Measurements from ENCODE around the gene TMEM109.

The TMEM109 gene, protein sequence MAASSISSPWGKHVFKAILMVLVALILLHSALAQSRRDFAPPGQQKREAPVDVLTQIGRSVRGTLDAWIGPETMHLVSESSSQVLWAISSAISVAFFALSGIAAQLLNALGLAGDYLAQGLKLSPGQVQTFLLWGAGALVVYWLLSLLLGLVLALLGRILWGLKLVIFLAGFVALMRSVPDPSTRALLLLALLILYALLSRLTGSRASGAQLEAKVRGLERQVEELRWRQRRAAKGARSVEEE

DNA sequence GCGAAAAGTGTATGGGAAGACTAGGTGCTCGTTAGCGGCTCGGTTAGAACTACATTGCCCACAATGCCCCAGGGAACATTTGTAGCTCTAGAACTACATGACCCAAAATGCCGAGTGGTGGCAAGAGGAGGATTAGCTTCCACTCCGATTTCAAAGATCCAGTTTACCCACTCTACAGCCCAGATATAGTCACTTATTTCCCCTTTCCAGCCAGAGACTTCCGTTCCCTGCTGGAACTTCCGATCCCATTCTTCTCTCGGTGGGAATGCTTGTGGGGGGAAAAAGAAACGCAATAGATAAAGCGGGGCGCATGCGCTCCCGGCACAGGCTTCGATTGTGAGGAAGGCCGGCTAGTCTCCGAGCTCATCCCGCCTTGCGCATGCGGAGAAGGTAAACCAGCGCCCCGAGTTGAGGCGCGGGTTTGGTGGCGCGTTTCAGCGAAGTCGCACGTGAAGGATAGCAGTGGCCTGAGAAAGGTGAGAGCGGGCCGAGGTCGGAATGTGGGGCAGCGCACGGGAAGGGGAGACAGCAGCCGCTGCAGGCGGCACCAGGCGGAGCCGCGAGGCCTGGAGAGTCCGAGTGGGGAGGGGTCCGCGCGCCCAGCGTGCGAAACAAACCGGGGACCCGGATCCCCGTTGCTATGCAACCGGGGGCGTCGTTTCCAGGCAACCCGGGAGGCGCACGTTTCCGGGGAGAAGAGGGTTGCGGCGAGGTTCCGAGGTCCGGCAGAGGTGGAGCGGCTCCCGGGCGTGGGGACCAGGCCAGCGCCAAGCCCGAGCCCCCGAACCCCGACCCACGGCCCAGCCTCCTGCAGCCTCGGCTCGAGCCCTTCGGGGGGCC is at the start of gene TMEM109:
TSS of gene TMEM109 (plus strand) at position 366 of the 840 bp plus-strand sequence. CDS start 5,536 bp downstream, outside the sequence.
- peak; percentile 91 to 94 for DNase-seq

DNA sequence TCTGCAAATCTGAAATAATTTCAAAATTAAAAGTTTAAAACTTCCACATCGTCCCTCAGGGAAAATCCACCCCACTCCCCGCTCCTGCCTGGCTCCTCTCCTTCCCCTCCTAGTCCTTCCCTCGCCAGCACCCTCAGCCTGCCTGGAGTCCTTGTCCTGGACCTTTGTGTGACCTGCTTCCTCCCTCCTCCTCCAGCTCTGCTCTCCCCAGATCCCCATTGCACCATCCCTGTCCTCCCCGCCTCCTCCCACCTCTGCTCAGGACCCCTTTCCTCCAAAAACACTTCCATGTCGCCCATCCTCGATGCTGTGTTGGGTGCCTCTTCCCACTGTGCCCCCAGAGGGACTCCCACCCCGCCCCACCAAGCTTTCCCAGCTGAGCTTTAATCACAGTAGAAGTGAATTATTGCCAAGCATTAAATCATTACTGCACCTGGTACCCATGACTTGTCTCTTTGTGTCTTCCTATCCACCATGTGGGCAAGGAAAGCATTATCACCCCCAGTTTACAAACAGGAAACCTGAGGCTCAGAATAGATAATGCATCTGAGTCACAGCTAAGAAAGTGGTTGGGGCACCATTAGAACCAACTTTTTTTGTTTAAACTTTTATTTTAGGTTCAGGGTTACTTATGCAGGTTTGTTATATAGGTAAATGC is 49.0 kb upstream of the TMEM109 start:
- no peak for DNase-seq

DNA sequence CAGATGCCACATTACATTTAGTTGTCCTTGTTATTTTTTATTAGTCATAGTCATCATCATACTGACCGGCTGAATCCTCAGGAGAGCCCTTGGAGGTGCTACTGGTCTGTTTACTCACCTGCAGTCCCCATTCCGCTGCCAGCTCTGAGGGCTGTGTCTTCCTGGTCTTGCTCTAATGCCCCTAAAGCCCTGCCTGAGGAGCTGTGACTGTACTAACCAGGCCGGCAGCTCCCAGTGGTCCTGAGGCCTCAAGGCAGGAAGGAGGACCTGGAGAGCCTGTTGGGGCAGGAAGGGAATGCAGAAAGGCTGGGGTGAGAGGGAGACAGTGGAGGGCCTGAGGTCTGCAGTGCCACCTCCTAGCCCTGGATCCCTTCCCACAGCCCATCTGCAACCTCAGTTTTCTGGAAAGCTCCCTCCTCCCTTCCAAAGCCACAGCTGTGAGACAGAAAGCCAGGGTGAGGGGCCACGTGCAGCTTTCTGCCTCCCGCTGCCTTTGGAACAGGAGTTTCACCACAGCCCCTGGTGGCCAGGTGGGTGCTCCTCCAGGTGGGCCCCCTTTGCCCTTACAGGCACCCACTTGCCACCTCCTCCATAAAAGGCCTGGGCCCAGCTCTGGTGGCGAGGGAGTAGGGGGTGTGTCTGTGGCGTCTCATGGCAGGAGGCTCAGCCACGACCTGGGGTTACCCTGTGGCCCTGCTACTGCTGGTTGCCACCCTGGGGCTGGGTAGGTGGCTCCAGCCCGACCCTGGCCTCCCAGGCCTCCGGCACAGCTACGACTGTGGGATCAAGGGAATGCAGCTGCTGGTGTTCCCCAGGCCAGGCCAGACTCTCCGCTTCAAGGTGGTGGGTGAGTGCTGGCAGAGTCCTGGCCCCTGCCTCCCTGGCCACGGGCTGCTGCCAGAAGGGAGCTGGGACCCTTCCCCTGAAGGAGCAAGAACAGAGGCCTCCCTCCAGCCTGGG is 46.8 kb upstream of the TMEM109 start, which contains the start of gene ZP1:
TSS of gene ZP1 (plus strand) at position 632 of the 960 bp plus-strand sequence. CDS start at position 652, 20 bp downstream.
- DNase-seq = no peak

DNA sequence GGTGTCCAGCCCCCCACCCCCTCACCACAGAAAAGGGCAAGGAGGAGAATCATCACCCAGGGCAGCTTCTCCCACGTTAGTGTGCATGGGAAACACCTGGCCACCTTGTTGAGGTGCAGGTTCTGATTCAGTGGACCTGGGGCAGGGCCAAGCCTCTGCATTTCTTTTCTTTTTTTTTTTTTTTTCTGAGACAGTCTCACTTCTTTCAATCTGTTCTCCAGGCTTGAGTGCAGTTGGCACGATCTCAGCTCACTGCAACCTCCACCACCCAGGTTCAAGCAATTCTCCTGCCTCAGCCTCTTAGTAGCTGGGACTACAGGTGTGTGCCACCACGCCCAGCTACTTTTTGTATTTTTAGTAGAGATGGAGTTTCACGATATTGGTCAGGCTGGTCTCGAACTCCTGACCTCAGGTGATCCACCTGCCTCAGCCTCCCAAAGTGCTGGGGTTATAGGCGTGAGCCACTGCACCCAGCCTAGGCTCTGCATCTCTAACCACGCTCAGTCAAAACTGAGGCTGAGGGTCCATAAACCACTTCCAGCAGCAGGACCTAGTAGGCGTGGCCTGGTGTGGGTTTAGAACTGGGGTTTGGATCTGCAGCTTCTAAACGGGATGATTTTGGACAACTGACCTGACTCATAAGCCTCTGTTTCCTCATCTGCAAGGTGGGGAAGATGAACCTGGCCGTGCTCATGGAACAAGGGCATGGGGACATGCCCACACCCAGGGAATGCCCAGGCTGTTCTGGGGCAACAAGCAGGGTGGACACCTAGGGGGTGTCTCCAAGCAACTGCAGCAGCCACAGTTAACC is 45.9 kb upstream of the TMEM109 start:
- no peak for DNase-seq

DNA sequence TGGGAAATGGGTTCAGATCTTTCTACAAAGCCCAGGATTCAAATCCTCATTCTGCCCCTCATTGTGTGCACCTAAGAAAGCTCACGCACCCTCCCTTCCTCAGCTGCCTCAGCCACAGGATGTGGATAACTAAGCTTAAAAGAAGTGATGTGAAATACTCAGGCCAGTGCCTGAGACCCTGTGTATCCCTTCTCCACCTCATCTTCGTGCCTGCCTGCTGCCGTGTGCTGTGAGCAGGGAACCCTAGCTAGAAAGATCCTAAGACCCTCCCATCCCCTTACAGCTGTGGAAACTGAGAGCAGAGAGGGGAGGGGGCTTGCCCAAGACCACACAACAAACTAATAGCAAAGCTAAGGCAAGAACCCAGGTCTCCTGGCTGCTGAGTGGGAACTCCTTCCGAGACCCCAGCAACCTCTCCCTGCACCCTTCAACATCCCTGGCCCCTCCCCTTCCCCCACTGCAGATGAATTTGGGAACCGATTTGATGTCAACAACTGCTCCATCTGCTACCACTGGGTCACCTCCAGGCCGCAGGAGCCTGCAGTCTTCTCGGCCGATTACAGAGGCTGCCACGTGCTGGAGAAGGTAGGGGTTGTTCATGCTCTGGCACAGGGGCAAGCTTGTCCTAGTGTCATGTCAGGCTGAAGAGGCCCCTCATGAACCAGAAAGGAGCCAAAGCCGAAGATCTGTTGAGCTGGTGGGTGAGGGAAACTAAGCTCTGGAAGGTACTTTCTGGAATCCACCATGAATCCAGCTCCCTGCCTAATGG is 45.1 kb upstream of the TMEM109 start:
- DNase-seq = no peak

DNA sequence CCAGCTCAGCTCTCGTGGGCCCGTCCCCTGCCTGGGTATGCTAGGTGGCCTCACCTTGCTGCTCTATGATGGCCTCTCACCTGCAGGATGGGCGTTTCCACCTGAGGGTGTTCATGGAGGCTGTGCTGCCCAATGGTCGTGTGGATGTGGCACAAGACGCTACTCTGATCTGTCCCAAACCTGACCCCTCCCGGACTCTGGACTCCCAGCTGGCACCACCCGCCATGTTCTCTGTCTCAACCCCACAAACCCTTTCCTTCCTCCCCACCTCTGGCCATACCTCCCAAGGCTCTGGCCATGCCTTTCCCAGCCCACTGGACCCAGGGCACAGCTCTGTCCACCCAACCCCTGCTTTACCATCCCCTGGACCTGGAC is 44.5 kb upstream of the TMEM109 start:
- DNase-seq = no peak

DNA sequence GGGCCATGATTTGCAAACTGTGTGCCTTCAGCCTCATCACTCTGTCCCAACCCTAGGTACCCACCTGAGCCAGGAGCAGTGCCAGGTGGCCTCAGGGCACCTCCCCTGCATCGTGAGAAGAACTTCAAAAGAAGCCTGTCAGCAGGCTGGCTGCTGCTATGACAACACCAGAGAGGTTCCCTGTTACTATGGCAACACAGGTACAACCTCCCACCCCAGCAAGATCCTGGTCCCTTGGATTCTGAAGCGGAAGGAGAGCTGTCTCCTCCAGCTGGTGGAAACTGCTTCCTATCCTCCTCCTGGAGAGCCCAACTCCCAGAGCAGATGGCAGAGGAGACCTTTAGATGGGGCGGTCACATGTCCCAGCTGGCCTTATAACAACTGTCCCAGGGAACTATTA is 43.7 kb upstream of the TMEM109 start:
- no peak for DNase-seq

DNA sequence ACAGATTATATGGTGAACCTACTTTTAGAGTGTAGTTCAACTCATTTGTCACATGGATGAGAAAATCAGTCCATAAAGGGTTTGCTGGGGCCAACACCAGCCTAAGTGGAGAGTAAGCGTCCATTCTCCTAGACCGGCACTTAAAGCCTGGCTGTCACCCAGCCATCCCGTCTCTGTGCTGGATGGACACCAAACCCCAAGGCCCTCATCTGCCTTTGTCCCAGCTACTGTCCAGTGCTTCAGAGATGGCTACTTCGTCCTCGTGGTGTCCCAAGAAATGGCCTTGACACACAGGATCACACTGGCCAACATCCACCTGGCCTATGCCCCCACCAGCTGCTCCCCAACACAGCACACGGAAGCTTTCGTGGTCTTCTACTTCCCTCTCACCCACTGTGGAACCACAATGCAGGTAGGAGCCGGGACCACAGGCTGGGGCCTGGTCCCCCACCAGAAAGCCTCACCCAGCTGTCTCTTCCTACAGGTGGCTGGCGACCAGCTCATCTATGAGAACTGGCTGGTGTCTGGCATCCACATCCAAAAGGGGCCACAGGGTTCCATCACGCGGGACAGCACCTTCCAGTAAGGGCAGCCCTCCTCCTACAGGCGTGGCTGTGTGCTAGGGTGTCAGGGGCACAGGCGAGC is 43.1 kb upstream of the TMEM109 start:
- DNase-seq = no peak

DNA sequence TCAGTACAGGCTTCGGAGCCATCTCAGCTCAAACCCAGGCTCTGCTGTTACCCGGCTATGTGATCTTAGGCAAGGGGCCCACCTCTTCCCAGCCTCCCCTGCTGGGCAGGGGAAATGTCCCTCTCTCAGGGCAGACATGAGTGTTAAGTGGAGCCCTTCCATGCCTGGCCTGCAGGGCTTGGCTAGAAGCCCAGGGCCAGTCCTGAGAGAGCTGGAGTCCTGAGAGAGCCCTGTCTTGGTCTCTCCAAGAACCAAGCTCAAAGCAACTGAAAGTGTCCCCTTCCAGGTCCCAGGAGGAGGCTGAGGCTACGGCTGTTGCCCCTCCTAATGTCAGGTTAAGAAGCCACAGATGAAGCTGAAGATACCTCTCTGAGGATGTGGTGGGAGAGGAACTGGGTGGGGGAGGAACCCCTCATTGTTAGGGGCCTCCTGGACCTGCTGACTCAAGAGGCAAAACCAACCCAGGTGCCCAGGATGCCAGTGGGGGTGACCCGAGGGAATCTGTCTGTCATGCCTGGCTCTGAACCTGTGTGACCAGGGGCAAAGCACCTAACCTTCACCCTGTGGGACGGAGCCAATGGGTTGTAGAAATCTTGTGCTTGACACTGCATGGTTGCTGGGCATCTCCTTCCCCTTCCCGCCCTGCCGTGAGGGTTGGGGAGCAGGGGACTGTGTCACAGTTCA is 42.4 kb upstream of the TMEM109 start:
- DNase-seq = peak in 1 of 2 experiments; percentile 22

DNA sequence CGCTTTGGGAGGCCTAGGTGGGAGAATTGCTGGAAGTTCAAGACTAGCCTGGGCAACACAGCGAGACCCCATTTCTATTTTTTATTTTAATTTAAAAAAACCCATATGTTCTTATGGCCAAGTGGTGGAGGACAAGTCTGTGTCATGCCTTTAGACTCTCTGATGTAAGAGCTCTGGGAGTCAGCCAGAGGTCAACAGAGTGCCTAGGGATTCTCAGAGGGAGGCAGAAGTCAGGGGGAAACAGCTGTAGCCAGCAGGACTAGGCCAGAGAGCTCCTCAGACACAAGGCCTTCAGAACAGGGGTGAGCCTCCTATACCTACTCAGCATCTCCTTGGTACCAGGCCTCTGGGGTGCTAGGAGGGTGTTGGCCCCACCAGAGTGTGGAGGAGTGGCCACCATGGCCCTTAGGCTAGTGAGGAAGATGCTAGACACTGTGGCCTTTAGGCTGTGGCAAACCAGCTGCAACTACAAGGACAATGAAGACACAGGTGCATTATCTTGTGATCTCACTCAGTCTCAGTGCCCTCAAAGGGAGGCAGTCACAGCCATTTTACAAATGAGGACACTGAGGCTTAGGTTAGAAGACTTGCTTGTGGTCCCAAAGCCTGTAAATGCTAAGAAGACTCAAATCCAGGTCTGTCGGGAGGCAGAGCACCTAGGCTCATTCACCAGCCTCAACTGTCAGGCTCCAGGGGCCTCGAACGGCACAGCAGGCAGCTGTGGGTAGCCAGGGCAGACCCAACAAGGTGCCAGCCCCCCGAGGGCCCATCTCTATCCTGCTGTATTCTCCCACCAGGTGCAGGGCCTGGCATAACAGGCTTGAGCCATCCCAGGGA is 41.6 kb upstream of the TMEM109 start:
- peak in 1 of 2 experiments; percentile 17 for DNase-seq

DNA sequence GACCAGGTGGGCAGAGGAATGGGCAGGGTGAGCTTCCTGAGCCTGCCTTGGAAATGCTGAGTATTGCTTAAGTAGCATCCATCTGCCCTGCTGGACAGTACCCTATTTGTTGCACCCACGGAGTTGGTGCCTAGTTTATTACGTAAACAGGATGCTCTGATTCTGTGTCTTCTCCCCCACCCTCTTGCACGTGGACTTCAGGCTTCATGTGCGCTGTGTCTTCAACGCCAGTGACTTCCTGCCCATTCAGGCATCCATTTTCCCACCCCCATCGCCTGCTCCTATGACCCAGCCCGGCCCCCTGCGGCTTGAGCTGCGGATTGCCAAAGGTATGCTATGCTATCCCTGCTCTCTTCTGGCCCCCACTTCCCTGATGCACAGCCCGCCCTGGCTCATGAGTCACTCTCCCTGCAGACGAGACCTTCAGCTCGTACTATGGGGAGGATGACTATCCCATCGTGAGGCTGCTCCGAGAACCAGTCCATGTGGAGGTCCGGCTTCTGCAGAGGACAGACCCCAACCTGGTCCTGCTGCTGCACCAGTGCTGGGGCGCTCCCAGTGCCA is 40.9 kb upstream of the TMEM109 start:
- peak in 1 of 2 experiments; percentile 22 for DNase-seq

DNA sequence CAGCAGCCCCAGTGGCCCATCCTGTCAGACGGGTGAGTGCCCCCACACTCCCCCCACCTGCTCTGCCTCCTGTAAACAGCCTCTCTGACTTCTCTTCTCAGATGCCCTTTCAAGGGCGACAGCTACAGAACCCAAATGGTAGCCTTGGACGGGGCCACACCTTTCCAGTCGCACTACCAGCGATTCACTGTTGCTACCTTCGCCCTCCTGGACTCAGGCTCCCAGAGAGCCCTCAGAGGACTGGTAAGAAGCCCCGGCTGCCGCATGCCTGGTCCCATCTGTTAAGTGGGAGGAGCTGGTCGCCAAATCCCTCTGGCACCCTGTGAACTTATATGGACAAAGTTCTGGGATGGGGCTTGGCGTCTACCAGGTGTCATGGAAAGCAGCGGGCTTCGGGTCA is 40.4 kb upstream of the TMEM109 start:
- DNase-seq = peak in 1 of 2 experiments; percentile 13

DNA sequence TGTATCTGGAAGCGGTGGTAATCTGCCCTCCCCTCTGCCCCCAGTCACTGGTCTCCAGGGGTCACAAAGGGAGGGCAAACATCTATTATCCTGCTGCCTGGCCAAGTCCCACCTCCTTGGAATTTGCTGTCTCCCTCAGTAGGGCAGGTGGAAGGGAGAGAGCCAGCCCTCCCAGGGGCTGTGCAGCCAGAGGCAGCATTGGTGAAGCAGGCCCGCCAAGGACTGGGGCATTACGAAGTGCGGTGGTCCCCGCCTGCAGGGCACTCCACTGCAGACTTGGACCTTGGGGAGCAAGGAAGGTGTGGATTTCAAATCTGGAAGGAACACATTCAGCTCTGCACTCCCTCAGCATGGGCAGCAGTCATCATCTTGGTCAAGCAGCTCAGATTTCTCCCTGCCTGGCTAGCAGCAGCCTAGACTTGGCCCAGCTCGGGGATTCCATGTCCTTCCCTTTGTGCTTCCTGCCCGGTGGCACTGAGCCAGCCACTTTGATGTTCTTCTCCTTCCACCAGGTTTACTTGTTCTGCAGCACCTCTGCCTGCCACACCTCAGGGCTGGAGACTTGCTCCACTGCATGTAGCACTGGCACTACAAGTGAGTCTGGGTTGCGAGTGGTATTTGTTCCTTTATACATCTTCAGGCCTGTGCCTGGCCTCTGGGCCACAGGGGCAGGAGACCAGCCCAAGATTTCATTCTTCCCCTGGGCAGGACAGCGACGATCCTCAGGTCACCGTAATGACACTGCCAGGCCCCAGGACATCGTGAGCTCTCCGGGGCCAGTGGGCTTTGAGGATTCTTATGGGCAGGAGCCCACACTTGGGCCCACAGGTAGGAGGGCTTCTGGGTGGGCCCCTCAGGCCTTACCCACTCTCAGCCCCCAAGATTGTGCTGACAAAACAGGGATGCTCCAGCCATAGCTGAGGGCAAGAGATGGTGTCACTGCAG is 39.3 kb upstream of the TMEM109 start:
- DNase-seq = peak in 1 of 2 experiments; percentile 11

DNA sequence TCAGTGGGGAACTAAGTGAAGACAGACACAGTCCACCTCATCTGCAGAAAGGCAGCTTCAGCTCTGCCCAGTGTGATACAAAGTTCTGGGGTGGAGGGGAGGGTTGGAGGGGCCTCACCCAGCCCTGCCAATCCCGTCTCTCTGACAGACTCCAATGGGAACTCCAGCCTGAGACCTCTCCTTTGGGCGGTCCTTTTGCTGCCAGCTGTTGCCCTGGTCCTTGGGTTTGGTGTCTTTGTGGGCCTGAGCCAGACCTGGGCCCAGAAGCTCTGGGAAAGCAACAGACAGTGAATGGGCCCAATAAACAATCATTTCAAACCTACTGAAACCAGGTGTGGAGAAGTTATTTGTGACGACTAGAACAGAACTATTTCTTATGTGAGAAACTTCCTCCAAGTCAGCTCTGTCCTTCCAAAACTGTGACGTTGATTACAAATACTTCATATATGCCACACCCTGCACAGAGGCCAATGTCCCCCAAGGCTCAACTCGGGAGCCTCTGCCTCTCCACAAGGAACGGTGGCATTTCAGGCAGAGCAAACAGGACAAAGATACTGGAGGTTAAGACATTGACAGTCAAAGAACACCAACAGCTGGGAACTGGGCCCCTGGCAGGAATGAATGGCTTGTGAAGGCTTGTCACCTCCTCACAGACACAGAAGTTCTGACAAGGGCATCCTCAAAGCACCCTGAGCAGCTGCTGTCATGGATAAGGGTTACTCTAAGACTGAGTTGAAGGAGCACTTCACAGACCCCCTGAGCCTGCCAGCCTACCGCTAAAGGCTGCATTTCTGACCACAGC is 38.4 kb upstream of the TMEM109 start:
- peak in 1 of 2 experiments; percentile 7 for DNase-seq

DNA sequence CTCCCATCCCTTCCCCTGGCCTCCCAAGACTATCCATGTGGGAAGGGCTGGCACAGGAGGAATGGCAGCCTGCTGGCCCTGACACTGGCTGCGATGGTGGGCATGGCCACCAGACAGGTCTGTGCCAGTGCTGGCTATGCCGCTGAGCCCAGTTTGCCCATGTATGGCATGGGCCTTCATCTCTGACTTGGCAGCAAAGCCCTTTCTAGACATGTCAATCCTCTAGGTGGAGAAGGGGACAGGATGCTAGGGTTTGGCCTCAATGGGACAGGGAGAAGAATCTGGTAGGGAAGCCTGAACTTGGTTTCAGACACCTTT is 37.8 kb upstream of the TMEM109 start:
- DNase-seq = peak in 1 of 2 experiments; percentile 13

Data from activated T-cell treated with anti-CD3 and anti-CD28 coated beads, Interleukin-2, amount 50 U/mL, for 48 hours (primary cell).